ENCODE data around the gene SPINT2. TPM values are rescaled to one million over a fixed set of nuclear protein-coding genes. Genes with fewer than 3 reads are reported as not detected.
A peak's percentile ranks its signal among the peaks of the same experiment; 100 is the strongest.

Gene SPINT2
- polyA plus RNA-seq, 1 donor (not counting 4 experiments of a cell fraction or from before 2014, with no cell fraction given): 363 TPM

GRCh38 chr19:38319421-38320258 is 55.3 kb downstream of the SPINT2 start, which contains the start of gene KCNK6:
Gene KCNK6 (plus strand): TSS chr19:38319845. CDS start chr19:38319951, 106 bp downstream.
- dilution Hi-C loops (cut with MboI; ENCODE audit: extremely low pct_ligation_motif_present, low sequenced_read_pairs): no loop called here
- Histone ChIP-seq H3K4me1 (ENCODE audit: control insufficient read depth, extremely low read depth, insufficient read depth, low read length) (peaks cover 52% of the 10 kb centered on the region), H4K20me1 (ENCODE audit: control insufficient read depth, extremely low read depth, insufficient read depth, low read length) (peaks cover 3% of the 10 kb centered on the region), H3K9me1 (ENCODE audit: control insufficient read depth, extremely low read depth, insufficient read depth, low read length) (no peaks in the 10 kb centered on the region), H3K27me3 (ENCODE audit: control insufficient read depth, extremely low read depth, insufficient read depth, low read length) (no peaks in the 10 kb centered on the region), H3K4me3 (ENCODE audit: control insufficient read depth in 2 of 3, extremely low read depth in 1 of 3, insufficient read depth in 2 of 3, low read depth in 1 of 3, low read length in 3 of 3) (peak within 1 kb of the TSS; percentile 53 to 89 (median 71)), H3K9me3 (ENCODE audit: control insufficient read depth, low read depth, low read length) (no peaks in the 10 kb centered on the region), H2AFZ (ENCODE audit: control insufficient read depth, low read length) (peak within 1 kb of the TSS; percentile 81), H3K9ac (ENCODE audit: control insufficient read depth, extremely low read depth, insufficient read depth, low read length) (peak within 1 kb of the TSS; percentile 83), H3K36me3 (ENCODE audit: control insufficient read depth in 2 of 2, extremely low read depth in 1 of 2, insufficient read depth in 2 of 2, low read length in 2 of 2) (peaks cover 5 to 8% of the 10 kb centered on the region in 2 experiments), H3K79me2 (ENCODE audit: control insufficient read depth, insufficient read depth, low read length) (peaks cover 53% of the 10 kb centered on the region), H3K4me2 (ENCODE audit: control insufficient read depth, extremely low read depth, insufficient read depth, low read depth, low read length) (peak within 1 kb of the TSS; percentile 93), H3K27ac (ENCODE audit: control insufficient read depth, insufficient read depth, low read length) (peak within 1 kb of the TSS; percentile 79)
- no peak for TF ChIP-seq CTCF (optimal IDR thresholded peaks at IDR 0.05 in 1 of 3, IDR thresholded peaks at IDR 0.05 in 1 of 3, conservative IDR thresholded peaks at IDR 0.05 in 1 of 3; ENCODE audit: extremely low read depth in 1 of 3, insufficient read depth in 2 of 3, low read length in 3 of 3)
- no peak for TF ChIP-seq EZH2 (IDR thresholded peaks at IDR 0.05; ENCODE audit: low read length)
- FAIRE-seq (peak; percentile 91), DNase-seq (ENCODE audit: low read depth, low spot score) (no peak)

- FAIRE-seq (no peak), DNase-seq (ENCODE audit: low read depth, low spot score) (no peak)
- Histone ChIP-seq H3K27me3 (ENCODE audit: control insufficient read depth, extremely low read depth, insufficient read depth, low read length) (no peaks in the 10 kb centered on the region), H3K9me1 (ENCODE audit: control insufficient read depth, extremely low read depth, insufficient read depth, low read length) (no peaks in the 10 kb centered on the region), H3K4me1 (ENCODE audit: control insufficient read depth, extremely low read depth, insufficient read depth, low read length) (peaks cover 43% of the 10 kb centered on the region), H3K9ac (ENCODE audit: control insufficient read depth, extremely low read depth, insufficient read depth, low read length) (peak overlapping the region; percentile 83), H3K9me3 (ENCODE audit: control insufficient read depth, low read depth, low read length) (no peaks in the 10 kb centered on the region), H3K4me3 (ENCODE audit: control insufficient read depth in 2 of 3, extremely low read depth in 1 of 3, insufficient read depth in 2 of 3, low read depth in 1 of 3, low read length in 3 of 3) (peak overlapping the region; percentile 53 to 89 (median 71)), H3K4me2 (ENCODE audit: control insufficient read depth, extremely low read depth, insufficient read depth, low read depth, low read length) (peak overlapping the region; percentile 93), H3K36me3 (ENCODE audit: control insufficient read depth in 2 of 2, extremely low read depth in 1 of 2, insufficient read depth in 2 of 2, low read length in 2 of 2) (peaks cover 10 to 14% of the 10 kb centered on the region in 2 experiments), H3K79me2 (ENCODE audit: control insufficient read depth, insufficient read depth, low read length) (peaks cover 54% of the 10 kb centered on the region), H3K27ac (ENCODE audit: control insufficient read depth, insufficient read depth, low read length) (peak overlapping the region; percentile 79), H4K20me1 (ENCODE audit: control insufficient read depth, extremely low read depth, insufficient read depth, low read length) (peaks cover 3% of the 10 kb centered on the region), H2AFZ (ENCODE audit: control insufficient read depth, low read length) (no peak overlapping the region)
- no peak for TF ChIP-seq EZH2 (IDR thresholded peaks at IDR 0.05; ENCODE audit: low read length)
- dilution Hi-C loops (cut with MboI; ENCODE audit: extremely low pct_ligation_motif_present, low sequenced_read_pairs): no loop called here
Measured at GRCh38 chr19:38320969-38321339, 56.6 kb downstream of the SPINT2 start.

Data from keratinocyte (primary cell).